T47D (cell line): ENCODE measurements around the gene SYT1.

Experiments used
- DNase-seq, 2 experiments: peaks; one replicate each; pipeline versions ENCODE4 v3.0.0 to v3.0.0-alpha.2; 2011 to 2012; ENCODE audit warnings: low read depth in 1 of 2, low spot score in 1 of 2
- JUND ChIP-seq: IDR thresholded peaks from 2 replicates; pipeline ENCODE4 v1.6.1; 2012; ENCODE audit warnings: low read depth
- in situ Hi-C: cut with HindIII; loops from 2 replicates; pipeline ENCODE4 v1.10.0; 2016; ENCODE audit warnings: low sequenced_read_pairs, low pct_unique_long_range_greater_than_20kb

SYT1 gene

GRCh38 chr12:79059557-79059956 lies 195.0 kb downstream of the SYT1 start:
- TF ChIP-seq JUND, result no peak
- in situ Hi-C loops, result no loop called here
- peak in 1 of 2 experiments; percentile 41 for DNase-seq

- DNase-seq, result no peak
- no peak for TF ChIP-seq JUND
- in situ Hi-C loops, result no loop called here
These were observed 198.7 kb downstream of the SYT1 start for GRCh38 chr12:79063258-79063657.

GRCh38 chr12:79067977-79068376 lies 203.4 kb downstream of the SYT1 start:
- no peak for TF ChIP-seq JUND

GRCh38 chr12:79069009-79069408 lies 204.4 kb downstream of the SYT1 start:
- in situ Hi-C loops, result no loop called here
- TF ChIP-seq JUND, result no peak
- no peak for DNase-seq

More at GRCh38 chr12:79067977-79068376, 203.4 kb downstream of the SYT1 start:
- in situ Hi-C loops, result no loop called here
- DNase-seq, result no peak

GRCh38 chr12:79071498-79071897 lies 206.9 kb downstream of the SYT1 start:
- DNase-seq, result peak in 1 of 2 experiments; percentile 40
- in situ Hi-C loops, result no loop called here
- TF ChIP-seq JUND, result no peak

GRCh38 chr12:79073506-79073905 lies 208.9 kb downstream of the SYT1 start:
- in situ Hi-C loops, result no loop called here
- DNase-seq, result no peak
- TF ChIP-seq JUND, result no peak

GRCh38 chr12:79082595-79082994 lies 218.0 kb downstream of the SYT1 start:
- TF ChIP-seq JUND, result no peak
- DNase-seq, result no peak
- in situ Hi-C loops, result no loop called here

GRCh38 chr12:79083181-79083580 lies 218.6 kb downstream of the SYT1 start:
- DNase-seq, result peak in 1 of 2 experiments; percentile 10
- TF ChIP-seq JUND, result no peak
- in situ Hi-C loops, result no loop called here

- in situ Hi-C loops, result no loop called here
- DNase-seq, result no peak
- no peak for TF ChIP-seq JUND
These were observed 220.6 kb downstream of the SYT1 start for GRCh38 chr12:79085106-79085682.

- no peak for TF ChIP-seq JUND
- in situ Hi-C loops, result no loop called here
- DNase-seq, result no peak
These were observed 222.1 kb downstream of the SYT1 start for GRCh38 chr12:79086541-79087296.

- in situ Hi-C loops, result no loop called here
- DNase-seq, result no peak
- TF ChIP-seq JUND, result no peak
These were observed 234.0 kb downstream of the SYT1 start for GRCh38 chr12:79098530-79098929.

- DNase-seq, result no peak
- TF ChIP-seq JUND, result no peak
- in situ Hi-C loops, result no loop called here
These were observed 244.4 kb downstream of the SYT1 start for GRCh38 chr12:79108962-79109361.

- no peak for DNase-seq
- no peak for TF ChIP-seq JUND
- in situ Hi-C loops, result no loop called here
These were observed 250.3 kb downstream of the SYT1 start for GRCh38 chr12:79114896-79115295.
